ENCODE results near the gene BAIAP2. TPM values are rescaled to one million over a fixed set of nuclear protein-coding genes. Genes with fewer than 3 reads are reported as not detected.

BAIAP2 gene
- total and polyA plus RNA-seq, 2 of the 13 experiments (the other 11 are each of a cell fraction or from before 2014, with no cell fraction given): 22.5 to 24.0 TPM

GRCh38 chr17:81101614-81102306, 66.8 kb downstream of the BAIAP2 start (continued):
- peak; percentile 86 for TF ChIP-seq FOXA3 (CRISPR knock-in tag; IDR thresholded peaks at IDR 0.05)
- no peak; the same call in 1 of the 2 replicates for TF ChIP-seq POLR2G (IDR thresholded peaks at IDR 0.05; ENCODE audit: low read depth, low read length)
- peak; percentile 84 for TF ChIP-seq GATAD1 (CRISPR knock-in tag; IDR thresholded peaks at IDR 0.05)
- no peak for TF ChIP-seq ZNF382 (CRISPR knock-in tag; IDR thresholded peaks at IDR 0.05; ENCODE audit: borderline replicate concordance)
- no peak for TF ChIP-seq ZXDC (CRISPR knock-in tag; IDR thresholded peaks at IDR 0.05)
- TF ChIP-seq ZNF331 (CRISPR knock-in tag; IDR thresholded peaks at IDR 0.05): peak; percentile 96
- TF ChIP-seq BORCS8-MEF2B (CRISPR knock-in tag; IDR thresholded peaks at IDR 0.05): peak; percentile 94
- TF ChIP-seq ZNF772 (CRISPR knock-in tag; IDR thresholded peaks at IDR 0.05): peak; percentile 78
- peak; percentile 60; the same call in 1 of the 2 replicates for TF ChIP-seq PHF20 (CRISPR knock-in tag; IDR thresholded peaks at IDR 0.05)
- no peak for TF ChIP-seq ZNF878 (CRISPR knock-in tag; IDR thresholded peaks at IDR 0.05)
- TF ChIP-seq ISX (CRISPR knock-in tag; conservative IDR thresholded peaks at IDR 0.05): no peak
- TF ChIP-seq ZNF414 (CRISPR knock-in tag; IDR thresholded peaks at IDR 0.05): peak; percentile 96
- TF ChIP-seq ZNF609 (CRISPR knock-in tag; IDR thresholded peaks at IDR 0.05; ENCODE audit: borderline replicate concordance): peak; percentile 89
- TF ChIP-seq FUBP1 (CRISPR knock-in tag; IDR thresholded peaks at IDR 0.05; ENCODE audit: borderline replicate concordance): peak; percentile 99; the same call in 1 of the 2 replicates
- TF ChIP-seq ZFP37 (CRISPR knock-in tag; IDR thresholded peaks at IDR 0.05; ENCODE audit: borderline replicate concordance): peak; percentile 84
- TF ChIP-seq HOXD1 (CRISPR knock-in tag; IDR thresholded peaks at IDR 0.05): peak; percentile 89
- no peak for TF ChIP-seq ZBTB44 (CRISPR knock-in tag; IDR thresholded peaks at IDR 0.05)
- no peak for TF ChIP-seq CENPX (CRISPR knock-in tag; IDR thresholded peaks at IDR 0.05)
